HEK293 (cell line): ENCODE data around the gene TAF6L.

Experiments
- GFI1B ChIP-seq: fragments of 450-650 bp; formaldehyde crosslinking; IDR thresholded peaks from 2 replicates; pipeline ENCODE4 v1.5.1; 2016; ENCODE audit warnings: missing biosample characterization, missing genetic modification characterization
- GLI2 ChIP-seq: fragments of 450-650 bp; formaldehyde crosslinking; IDR thresholded peaks from 2 replicates; pipeline ENCODE4; 2017; ENCODE audit warnings: missing biosample characterization, missing genetic modification characterization, low read depth, borderline replicate concordance
- GLIS1 ChIP-seq: fragments of 450-650 bp; formaldehyde crosslinking; IDR thresholded peaks from 2 replicates; pipeline ENCODE4 v1.5.1; 2016; ENCODE audit warnings: missing biosample characterization, missing genetic modification characterization
- HOXC10 ChIP-seq: sonication (generic); formaldehyde crosslinking; IDR thresholded peaks from 2 replicates; pipeline ENCODE4 v1.8.1; 2023; ENCODE audit warnings: mild to moderate bottlenecking, missing genetic modification reagents
- MYNN ChIP-seq: fragments of 450-650 bp; formaldehyde crosslinking; IDR thresholded peaks from 2 replicates; pipeline ENCODE4 v1.5.1; 2016; ENCODE audit warnings: missing biosample characterization, missing genetic modification characterization, borderline replicate concordance
- SP2 ChIP-seq: fragments of 450-650 bp; formaldehyde crosslinking; IDR thresholded peaks from 2 replicates; pipeline ENCODE4 v1.5.1; 2016; ENCODE audit warnings: missing biosample characterization, missing genetic modification characterization
- SP3 ChIP-seq: fragments of 450-650 bp; formaldehyde crosslinking; IDR thresholded peaks from 2 replicates; pipeline ENCODE4 v1.5.1; 2016; ENCODE audit warnings: missing biosample characterization, missing genetic modification characterization
- TSHZ1 ChIP-seq: fragments of 450-650 bp; formaldehyde crosslinking; IDR thresholded peaks from 2 replicates; pipeline ENCODE4 v1.5.1; 2016; ENCODE audit warnings: missing biosample characterization, missing genetic modification characterization, borderline replicate concordance
- ZBTB10 ChIP-seq: fragments of 450-650 bp; formaldehyde crosslinking; IDR thresholded peaks from 2 replicates; pipeline ENCODE4 v1.5.1; 2016; ENCODE audit warnings: missing biosample characterization, missing genetic modification characterization
- ZFHX2 ChIP-seq: fragments of 450-650 bp; formaldehyde crosslinking; conservative IDR thresholded peaks from 2 replicates; pipeline ENCODE4 v1.5.1; 2016; ENCODE audit warnings: missing biosample characterization, missing genetic modification characterization
- ZNF157 ChIP-seq: fragments of 450-650 bp; formaldehyde crosslinking; IDR thresholded peaks from 2 replicates; pipeline ENCODE4 v1.5.1; 2016; ENCODE audit warnings: missing biosample characterization, missing genetic modification characterization
- ZNF214 ChIP-seq: fragments of 450-650 bp; formaldehyde crosslinking; IDR thresholded peaks from 2 replicates; pipeline ENCODE4 v1.5.1; 2017; ENCODE audit warnings: missing biosample characterization, mild to moderate bottlenecking, missing genetic modification characterization, borderline replicate concordance
- ZNF366 ChIP-seq: fragments of 450-650 bp; formaldehyde crosslinking; conservative IDR thresholded peaks from 2 replicates; pipeline ENCODE4 v1.5.1; 2016; ENCODE audit warnings: missing biosample characterization, missing genetic modification characterization
- ZNF394 ChIP-seq: fragments of 450-650 bp; formaldehyde crosslinking; IDR thresholded peaks from 2 replicates; pipeline ENCODE4 v1.5.1; 2016; ENCODE audit warnings: missing biosample characterization, missing genetic modification characterization, mild to moderate bottlenecking, moderate library complexity, borderline replicate concordance
- ZNF404 ChIP-seq: fragments of 450-650 bp; formaldehyde crosslinking; IDR thresholded peaks from 2 replicates; pipeline ENCODE4 v1.5.1; 2017; ENCODE audit warnings: missing biosample characterization, missing genetic modification characterization
- ZNF585B ChIP-seq: fragments of 450-650 bp; formaldehyde crosslinking; IDR thresholded peaks from 2 replicates; pipeline ENCODE4 v1.5.1; 2016; ENCODE audit warnings: missing biosample characterization, missing genetic modification characterization
- ZNF629 ChIP-seq: fragments of 450-650 bp; formaldehyde crosslinking; IDR thresholded peaks from 2 replicates; pipeline ENCODE4 v1.5.1; 2017; ENCODE audit warnings: missing biosample characterization, missing genetic modification characterization
- ZNF654 ChIP-seq: fragments of 450-650 bp; formaldehyde crosslinking; IDR thresholded peaks from 2 replicates; pipeline ENCODE4 v1.5.1; 2016; ENCODE audit warnings: low read depth, missing biosample characterization, missing genetic modification characterization
- ZNF670 ChIP-seq: fragments of 450-650 bp; formaldehyde crosslinking; IDR thresholded peaks from 2 replicates; pipeline ENCODE4 v1.5.1; 2016; ENCODE audit warnings: missing biosample characterization, missing genetic modification characterization, low read depth
- ZNF677 ChIP-seq: fragments of 450-650 bp; IDR thresholded peaks from 2 replicates; pipeline ENCODE4 v1.5.0; 2018; ENCODE audit warnings: missing biosample characterization, mild to moderate bottlenecking, missing genetic modification characterization, moderate library complexity
- ZNF704 ChIP-seq: fragments of 450-650 bp; formaldehyde crosslinking; IDR thresholded peaks from 2 replicates; pipeline ENCODE4 v1.5.1; 2016; ENCODE audit warnings: missing biosample characterization, missing genetic modification characterization
- ZNF776 ChIP-seq: fragments of 450-650 bp; formaldehyde crosslinking; IDR thresholded peaks from 2 replicates; pipeline ENCODE4 v1.5.0; 2017; ENCODE audit warnings: missing biosample characterization, missing genetic modification characterization, borderline replicate concordance
- ZSCAN23 ChIP-seq: fragments of 450-650 bp; formaldehyde crosslinking; IDR thresholded peaks from 2 replicates; pipeline ENCODE4 v1.5.1; 2016; ENCODE audit warnings: missing biosample characterization, missing genetic modification characterization
- TF ChIP-seq, protein P1 (sequence below): fragments of 450-650 bp; formaldehyde crosslinking; IDR thresholded peaks from 2 replicates; pipeline ENCODE4 v1.5.1; 2016; ENCODE audit warnings: missing biosample characterization, missing genetic modification characterization
- TF ChIP-seq, protein P2 (sequence below): fragments of 450-650 bp; formaldehyde crosslinking; IDR thresholded peaks from 2 replicates; pipeline ENCODE4 v1.5.1; 2016; ENCODE audit warnings: missing biosample characterization, missing genetic modification characterization
- TF ChIP-seq, protein P3 (sequence below): fragments of 450-650 bp; formaldehyde crosslinking; conservative IDR thresholded peaks from 2 replicates; pipeline ENCODE4 v1.5.1; 2016; ENCODE audit warnings: low read depth, missing biosample characterization, missing genetic modification characterization

The TAF6L gene

DNA sequence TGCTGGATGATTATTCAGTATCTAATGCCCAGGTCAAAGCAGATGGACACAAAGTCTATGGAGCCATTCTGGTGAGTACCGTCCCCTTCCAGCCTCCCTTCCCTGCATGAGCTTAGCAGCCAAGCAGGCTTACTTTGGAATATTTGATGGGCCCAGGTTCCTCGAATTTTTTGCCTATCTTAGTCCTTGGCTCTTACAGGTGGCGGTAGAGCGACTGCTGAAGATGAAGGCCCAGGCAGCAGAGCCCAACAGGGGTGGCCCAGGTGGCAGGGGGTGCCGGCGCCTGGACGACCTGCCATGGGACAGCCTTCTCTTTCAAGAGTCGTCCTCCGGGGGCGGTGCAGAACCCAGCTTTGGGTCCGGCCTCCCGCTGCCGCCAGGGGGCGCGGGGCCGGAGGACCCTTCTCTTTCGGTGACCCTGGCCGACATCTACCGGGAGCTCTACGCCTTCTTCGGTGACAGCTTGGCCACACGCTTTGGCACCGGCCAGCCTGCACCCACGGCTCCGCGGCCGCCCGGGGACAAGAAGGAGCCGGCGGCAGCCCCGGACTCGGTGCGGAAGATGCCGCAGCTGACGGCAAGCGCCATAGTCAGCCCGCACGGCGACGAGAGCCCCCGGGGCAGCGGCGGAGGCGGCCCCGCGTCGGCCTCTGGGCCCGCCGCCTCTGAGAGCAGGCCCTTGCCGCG lies 15.3 kb downstream of the TAF6L start (continued):
- no peak for TF ChIP-seq TSHZ1 (tag by site-specific recombination)
- peak; percentile 40 for TF ChIP-seq ZFHX2 (tag by site-specific recombination)
- no peak for TF ChIP-seq ZNF629 (tag by site-specific recombination)
- TF ChIP-seq GLIS1 (tag by site-specific recombination), result no peak
- no peak for TF ChIP-seq ZNF394 (tag by site-specific recombination)
- TF ChIP-seq, protein P1, sequence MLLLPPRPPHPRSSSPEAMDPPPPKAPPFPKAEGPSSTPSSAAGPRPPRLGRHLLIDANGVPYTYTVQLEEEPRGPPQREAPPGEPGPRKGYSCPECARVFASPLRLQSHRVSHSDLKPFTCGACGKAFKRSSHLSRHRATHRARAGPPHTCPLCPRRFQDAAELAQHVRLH (tag by site-specific recombination), result no peak
- TF ChIP-seq ZSCAN23, result no peak
- no peak for TF ChIP-seq ZNF404 (tag by site-specific recombination)
- TF ChIP-seq MYNN, result no peak
- no peak for TF ChIP-seq SP3 (tag by site-specific recombination)
- TF ChIP-seq ZNF366 (tag by site-specific recombination), result no peak
- TF ChIP-seq ZNF214 (tag by site-specific recombination), result no peak
- TF ChIP-seq ZNF776, result no peak
- no peak for TF ChIP-seq ZNF704 (tag by site-specific recombination)
- peak; percentile 21 for TF ChIP-seq SP2 (tag by site-specific recombination)
- TF ChIP-seq, protein P2, sequence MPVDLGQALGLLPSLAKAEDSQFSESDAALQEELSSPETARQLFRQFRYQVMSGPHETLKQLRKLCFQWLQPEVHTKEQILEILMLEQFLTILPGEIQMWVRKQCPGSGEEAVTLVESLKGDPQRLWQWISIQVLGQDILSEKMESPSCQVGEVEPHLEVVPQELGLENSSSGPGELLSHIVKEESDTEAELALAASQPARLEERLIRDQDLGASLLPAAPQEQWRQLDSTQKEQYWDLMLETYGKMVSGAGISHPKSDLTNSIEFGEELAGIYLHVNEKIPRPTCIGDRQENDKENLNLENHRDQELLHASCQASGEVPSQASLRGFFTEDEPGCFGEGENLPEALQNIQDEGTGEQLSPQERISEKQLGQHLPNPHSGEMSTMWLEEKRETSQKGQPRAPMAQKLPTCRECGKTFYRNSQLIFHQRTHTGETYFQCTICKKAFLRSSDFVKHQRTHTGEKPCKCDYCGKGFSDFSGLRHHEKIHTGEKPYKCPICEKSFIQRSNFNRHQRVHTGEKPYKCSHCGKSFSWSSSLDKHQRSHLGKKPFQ, result no peak
- TF ChIP-seq ZNF157 (tag by site-specific recombination), result no peak
- TF ChIP-seq GLI2 (tag by site-specific recombination), result no peak
- TF ChIP-seq ZNF670 (tag by site-specific recombination), result no peak
- TF ChIP-seq ZNF677 (tag by site-specific recombination), result no peak
- TF ChIP-seq ZNF585B (tag by site-specific recombination), result no peak
- peak; percentile 26 for TF ChIP-seq ZNF654
- no peak for TF ChIP-seq ZBTB10 (tag by site-specific recombination)
- no peak for TF ChIP-seq GFI1B (tag by site-specific recombination)
- TF ChIP-seq, protein P3, sequence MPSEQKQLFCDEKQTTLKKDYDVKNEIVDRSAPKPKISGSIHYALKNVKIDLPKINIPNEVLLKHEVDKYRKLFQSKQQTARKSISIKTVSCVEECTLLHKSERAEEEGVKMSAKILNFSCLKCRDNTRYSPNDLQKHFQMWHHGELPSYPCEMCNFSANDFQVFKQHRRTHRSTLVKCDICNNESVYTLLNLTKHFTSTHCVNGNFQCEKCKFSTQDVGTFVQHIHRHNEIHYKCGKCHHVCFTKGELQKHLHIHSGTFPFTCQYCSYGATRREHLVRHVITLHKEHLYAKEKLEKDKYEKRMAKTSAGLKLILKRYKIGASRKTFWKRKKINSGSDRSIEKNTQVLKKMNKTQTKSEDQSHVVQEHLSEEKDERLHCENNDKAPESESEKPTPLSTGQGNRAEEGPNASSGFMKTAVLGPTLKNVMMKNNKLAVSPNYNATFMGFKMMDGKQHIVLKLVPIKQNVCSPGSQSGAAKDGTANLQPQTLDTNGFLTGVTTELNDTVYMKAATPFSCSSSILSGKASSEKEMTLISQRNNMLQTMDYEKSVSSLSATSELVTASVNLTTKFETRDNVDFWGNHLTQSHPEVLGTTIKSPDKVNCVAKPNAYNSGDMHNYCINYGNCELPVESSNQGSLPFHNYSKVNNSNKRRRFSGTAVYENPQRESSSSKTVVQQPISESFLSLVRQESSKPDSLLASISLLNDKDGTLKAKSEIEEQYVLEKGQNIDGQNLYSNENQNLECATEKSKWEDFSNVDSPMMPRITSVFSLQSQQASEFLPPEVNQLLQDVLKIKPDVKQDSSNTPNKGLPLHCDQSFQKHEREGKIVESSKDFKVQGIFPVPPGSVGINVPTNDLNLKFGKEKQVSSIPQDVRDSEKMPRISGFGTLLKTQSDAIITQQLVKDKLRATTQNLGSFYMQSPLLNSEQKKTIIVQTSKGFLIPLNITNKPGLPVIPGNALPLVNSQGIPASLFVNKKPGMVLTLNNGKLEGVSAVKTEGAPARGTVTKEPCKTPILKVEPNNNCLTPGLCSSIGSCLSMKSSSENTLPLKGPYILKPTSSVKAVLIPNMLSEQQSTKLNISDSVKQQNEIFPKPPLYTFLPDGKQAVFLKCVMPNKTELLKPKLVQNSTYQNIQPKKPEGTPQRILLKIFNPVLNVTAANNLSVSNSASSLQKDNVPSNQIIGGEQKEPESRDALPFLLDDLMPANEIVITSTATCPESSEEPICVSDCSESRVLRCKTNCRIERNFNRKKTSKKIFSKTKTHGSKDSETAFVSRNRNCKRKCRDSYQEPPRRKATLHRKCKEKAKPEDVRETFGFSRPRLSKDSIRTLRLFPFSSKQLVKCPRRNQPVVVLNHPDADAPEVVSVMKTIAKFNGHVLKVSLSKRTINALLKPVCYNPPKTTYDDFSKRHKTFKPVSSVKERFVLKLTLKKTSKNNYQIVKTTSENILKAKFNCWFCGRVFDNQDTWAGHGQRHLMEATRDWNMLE (tag by site-specific recombination), result no peak
- TF ChIP-seq HOXC10 (CRISPR knock-in tag), result no peak
